Stimulated activated naive CD8-positive, alpha-beta T cell treated with anti-CD3 and anti-CD28 coated beads, Interleukin-15, amount 100 ng/mL, for 72 hours (primary cell): ENCODE results near the gene WDR46.
"Not testable (repeated sequence)": the region's sequence is repeated elsewhere in the genome, so short reads cannot be mapped to it uniquely, and the experiment has no call there.

Source experiments
- ATAC-seq: fragments of 150-1000 bp; cut with Tn5 transposase; 2 replicates; pipeline ENCODE4 v1.10.0; 2021; ENCODE audit warnings: mild to moderate bottlenecking, moderate library complexity
- DNase-seq, 2 donors: peaks; one replicate each; pipeline ENCODE4 v3.0.0; 2021 to 2022
- H3K27ac Mint-ChIP-seq, 2 donors: one replicate each; pipeline ENCODE4 v1.8.0; 2022; ENCODE audit warnings: mild to moderate bottlenecking in 2 of 2, mixed read lengths in 2 of 2, moderate library complexity in 2 of 2
- H3K27me3 Mint-ChIP-seq: one replicate; pipeline ENCODE4 v1.8.0; 2022; ENCODE audit warnings: mixed read lengths
- H3K4me1 Mint-ChIP-seq: one replicate; pipeline ENCODE4 v1.8.0; 2022; ENCODE audit warnings: mild to moderate bottlenecking, mixed read lengths
- H3K4me3 Mint-ChIP-seq, 2 donors: one replicate each; pipeline ENCODE4 v1.8.0; 2022; ENCODE audit warnings: mild to moderate bottlenecking in 2 of 2, mixed read lengths in 2 of 2, moderate library complexity in 1 of 2
- H3K9me3 Mint-ChIP-seq, 2 donors: one replicate each; pipeline ENCODE4 v1.8.0; 2022; ENCODE audit warnings: mixed read lengths in 2 of 2

WDR46 gene

GRCh38 chr6:33297956-33298772 is 9.1 kb upstream of the WDR46 start:
- H3K9me3 Mint-ChIP-seq = no peaks in the 10 kb centered on the region
- peak; percentile 49 to 72 for DNase-seq
- H3K27me3 Mint-ChIP-seq = no peaks in the 10 kb centered on the region
- H3K4me3 Mint-ChIP-seq = peak overlapping the region; percentile 93 to 100
- peak; percentile 34 for ATAC-seq
- H3K4me1 Mint-ChIP-seq = peaks cover 49% of the 10 kb centered on the region
- H3K27ac Mint-ChIP-seq = peak overlapping the region; percentile 89 to 99

GRCh38 chr6:33297406-33297955 is 8.4 kb upstream of the WDR46 start:
- peak overlapping the region in 1 of 2 donors; percentile 72 for H3K27ac Mint-ChIP-seq
- no peaks in the 10 kb centered on the region for H3K27me3 Mint-ChIP-seq
- peak overlapping the region; percentile 56 to 100 for H3K4me3 Mint-ChIP-seq
- ATAC-seq (no peak), DNase-seq (no peak)
- H3K4me1 Mint-ChIP-seq = peaks cover 49% of the 10 kb centered on the region
- H3K9me3 Mint-ChIP-seq = no peaks in the 10 kb centered on the region

- Mint-ChIP-seq H3K4me3 (peak overlapping the region; percentile 56 to 100), H3K4me1 (peaks cover 49% of the 10 kb centered on the region), H3K27ac (peak overlapping the region; percentile 31 to 72), H3K9me3 (no peaks in the 10 kb centered on the region), H3K27me3 (no peaks in the 10 kb centered on the region)
- DNase-seq (no peak), ATAC-seq (no peak)
Measured at GRCh38 chr6:33296797-33297405, 7.9 kb upstream of the WDR46 start.

- Mint-ChIP-seq H3K4me1 (peaks cover 53% of the 10 kb centered on the region), H3K27ac (peak overlapping the region; percentile 55 to 56), H3K27me3 (no peaks in the 10 kb centered on the region), H3K9me3 (no peaks in the 10 kb centered on the region), H3K4me3 (no peak overlapping the region)
- DNase-seq = no peak
- no peak for ATAC-seq
Measured at GRCh38 chr6:33295621-33296369, 6.8 kb upstream of the WDR46 start.

GRCh38 chr6:33294086-33294823 is 5.2 kb upstream of the WDR46 start:
- Mint-ChIP-seq H3K27ac (no peak overlapping the region), H3K9me3 (no peaks in the 10 kb centered on the region), H3K4me3 (no peak overlapping the region), H3K27me3 (no peaks in the 10 kb centered on the region), H3K4me1 (peaks cover 51% of the 10 kb centered on the region)
- DNase-seq = no peak
- no peak for ATAC-seq

- Mint-ChIP-seq H3K4me3 (no peak overlapping the region), H3K9me3 (no peaks in the 10 kb centered on the region), H3K4me1 (peaks cover 58% of the 10 kb centered on the region), H3K27me3 (no peaks in the 10 kb centered on the region), H3K27ac (peak overlapping the region in 1 of 2 donors; percentile 43)
- no peak for ATAC-seq
- no peak for DNase-seq
Measured at GRCh38 chr6:33292996-33293682, 4.1 kb upstream of the WDR46 start.

- Mint-ChIP-seq H3K4me1 (peaks cover 52% of the 10 kb centered on the region), H3K4me3 (peak overlapping the region; percentile 100), H3K9me3 (no peaks in the 10 kb centered on the region), H3K27ac (peak overlapping the region; percentile 94 to 99), H3K27me3 (no peaks in the 10 kb centered on the region)
- ATAC-seq (no peak), DNase-seq (no peak)
Measured at GRCh38 chr6:33290459-33290858, 1.4 kb upstream of the WDR46 start.

GRCh38 chr6:33289784-33290315 is 811 bp upstream of the WDR46 start:
- Mint-ChIP-seq H3K27me3 (no peaks in the 10 kb centered on the region), H3K27ac (peak overlapping the region; percentile 94 to 99), H3K9me3 (no peaks in the 10 kb centered on the region), H3K4me1 (peaks cover 51% of the 10 kb centered on the region), H3K4me3 (peak overlapping the region; percentile 100)
- ATAC-seq (peak; percentile 21), DNase-seq (no peak)

GRCh38 chr6:33288141-33288920 is 708 bp downstream of the WDR46 start:
- no peaks in the 10 kb centered on the region for H3K9me3 Mint-ChIP-seq
- peak overlapping the region; percentile 94 to 99 for H3K27ac Mint-ChIP-seq
- peak overlapping the region; percentile 100 for H3K4me3 Mint-ChIP-seq
- H3K4me1 Mint-ChIP-seq = peaks cover 51% of the 10 kb centered on the region
- ATAC-seq (peak; percentile 0), DNase-seq (no peak)
- H3K27me3 Mint-ChIP-seq = no peaks in the 10 kb centered on the region

- peak overlapping the region; percentile 100 for H3K4me3 Mint-ChIP-seq
- H3K4me1 Mint-ChIP-seq = peaks cover 56% of the 10 kb centered on the region
- ATAC-seq (no peak), DNase-seq (no peak)
- H3K9me3 Mint-ChIP-seq = no peaks in the 10 kb centered on the region
- H3K27ac Mint-ChIP-seq = peak overlapping the region in 1 of 2 donors; percentile 29
- no peaks in the 10 kb centered on the region for H3K27me3 Mint-ChIP-seq
Measured at GRCh38 chr6:33286946-33287914, 1.8 kb downstream of the WDR46 start.

- H3K27me3 Mint-ChIP-seq, H3K27ac Mint-ChIP-seq, H3K4me3 Mint-ChIP-seq: not testable (repeated sequence)
Measured at GRCh38 chr6:33285214-33285613, 3.8 kb downstream of the WDR46 start.

GRCh38 chr6:33280539-33280938 is 8.5 kb downstream of the WDR46 start:
- Mint-ChIP-seq H3K4me1 (peaks cover 59% of the 10 kb centered on the region), H3K4me3 (no peak overlapping the region), H3K27ac (peak overlapping the region in 1 of 2 donors; percentile 51), H3K27me3 (no peaks in the 10 kb centered on the region), H3K9me3 (no peaks in the 10 kb centered on the region)
- no peak for ATAC-seq
- DNase-seq = no peak

More at GRCh38 chr6:33285214-33285613, 3.8 kb downstream of the WDR46 start:
- ATAC-seq, DNase-seq, H3K9me3 Mint-ChIP-seq: not testable (repeated sequence)
- peaks cover 51% of the 10 kb centered on the region for H3K4me1 Mint-ChIP-seq
